ENCODE data around the gene BLCAP.
"Not testable (repeated sequence)": the region's sequence is repeated elsewhere in the genome, so short reads cannot be mapped to it uniquely, and the experiment has no call there.

BLCAP gene

DNA sequence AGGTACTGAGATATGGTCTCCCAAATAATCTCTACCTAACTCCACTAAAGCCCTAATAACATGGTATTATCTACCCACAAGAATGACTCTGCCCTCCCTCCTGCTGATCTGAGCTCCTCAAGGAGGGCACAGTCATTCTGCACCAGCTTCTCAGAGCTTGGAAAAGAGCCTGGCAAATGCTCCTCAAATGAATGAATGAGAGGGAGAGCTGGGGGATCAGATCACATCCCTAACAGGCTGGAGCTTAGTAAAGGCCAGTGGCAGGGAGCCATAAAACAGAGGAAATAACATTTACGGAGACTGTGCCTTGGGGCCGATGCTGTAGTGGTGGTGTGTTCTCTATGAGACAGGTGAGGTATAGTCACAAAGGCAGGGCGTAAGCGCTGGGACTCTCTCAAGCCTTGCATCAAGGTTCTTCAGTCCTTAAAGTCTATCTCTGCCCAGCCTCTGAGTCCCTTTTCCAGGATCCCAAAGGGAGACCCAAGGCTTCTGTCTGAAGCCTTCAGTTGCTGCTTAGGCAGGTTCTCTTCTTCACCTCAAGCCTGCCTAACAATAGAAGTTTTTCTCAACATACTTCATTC lies 13.8 kb downstream of the BLCAP start:
- no peak for DNase-seq

DNA sequence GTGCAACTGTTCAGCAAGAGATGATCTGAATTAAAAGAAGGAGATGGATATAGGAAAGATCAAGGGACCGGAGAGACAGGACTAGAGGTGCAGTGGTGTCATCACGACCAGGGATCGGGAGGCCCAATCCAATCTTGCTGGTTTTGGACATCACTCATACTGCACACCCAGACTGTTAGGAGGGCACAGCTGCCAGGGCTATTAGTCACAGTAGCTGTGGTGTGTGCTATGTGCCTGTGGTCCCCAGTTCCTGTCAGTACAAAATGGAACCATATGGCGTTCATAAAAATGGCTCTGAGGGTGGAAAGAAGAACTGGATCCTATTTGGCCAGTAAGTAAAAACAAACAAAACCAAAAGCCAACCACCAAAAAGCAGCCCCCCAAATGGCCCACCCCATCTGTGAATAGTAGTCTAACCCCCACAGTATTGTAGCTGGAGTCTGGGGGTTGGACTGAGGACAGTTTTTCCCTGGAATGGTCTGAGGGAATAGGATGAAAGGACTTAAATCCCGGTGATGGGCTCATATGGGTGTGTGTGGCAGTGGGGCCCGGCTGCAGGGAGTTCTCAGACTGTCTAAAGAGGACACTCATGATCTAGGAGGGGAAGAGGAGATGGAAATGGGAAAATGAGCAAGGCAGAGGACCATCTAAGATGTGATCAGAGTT lies 15.9 kb downstream of the BLCAP start:
- DNase-seq: no peak

GRCh38 chr20:37510226-37510625 lies 17.4 kb downstream of the BLCAP start:
- no peak for DNase-seq

- DNase-seq: no peak
Measured at GRCh38 chr20:37506152-37506725, 21.4 kb downstream of the BLCAP start.

GRCh38 chr20:37505263-37506151 lies 22.2 kb downstream of the BLCAP start:
- no peak for DNase-seq

- no peak for DNase-seq
Measured at GRCh38 chr20:37504404-37505096, 23.1 kb downstream of the BLCAP start.

GRCh38 chr20:37503256-37503927 lies 24.3 kb downstream of the BLCAP start:
- no peak for DNase-seq

- DNase-seq: no peak
Measured at GRCh38 chr20:37502654-37503053, 25.0 kb downstream of the BLCAP start.

DNA sequence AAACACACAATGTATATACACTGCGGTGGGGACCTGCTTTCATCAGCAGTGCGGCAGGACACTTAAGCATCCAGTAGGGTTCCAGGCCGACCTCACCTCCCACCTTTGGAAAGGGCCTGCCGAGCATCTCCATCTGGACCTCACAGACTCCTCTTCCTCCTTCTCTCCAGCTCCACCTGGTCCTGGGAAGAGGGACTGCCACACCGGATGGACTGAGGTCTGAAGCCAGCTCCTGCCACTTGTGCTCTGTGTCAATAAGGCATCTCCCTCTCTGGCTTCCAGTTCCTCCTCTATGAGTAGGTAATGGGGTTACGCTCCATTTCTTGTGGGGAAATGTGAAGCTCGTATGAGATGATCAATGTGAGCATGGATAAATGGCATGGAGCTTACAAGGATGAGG lies 25.7 kb downstream of the BLCAP start:
- no peak for DNase-seq

GRCh38 chr20:37500311-37500710 lies 27.4 kb downstream of the BLCAP start:
- no peak for DNase-seq

- DNase-seq: no peak
Measured at GRCh38 chr20:37498066-37498665, 29.5 kb downstream of the BLCAP start.

GRCh38 chr20:37494796-37495195 lies 32.9 kb downstream of the BLCAP start:
- no peak for DNase-seq

DNA sequence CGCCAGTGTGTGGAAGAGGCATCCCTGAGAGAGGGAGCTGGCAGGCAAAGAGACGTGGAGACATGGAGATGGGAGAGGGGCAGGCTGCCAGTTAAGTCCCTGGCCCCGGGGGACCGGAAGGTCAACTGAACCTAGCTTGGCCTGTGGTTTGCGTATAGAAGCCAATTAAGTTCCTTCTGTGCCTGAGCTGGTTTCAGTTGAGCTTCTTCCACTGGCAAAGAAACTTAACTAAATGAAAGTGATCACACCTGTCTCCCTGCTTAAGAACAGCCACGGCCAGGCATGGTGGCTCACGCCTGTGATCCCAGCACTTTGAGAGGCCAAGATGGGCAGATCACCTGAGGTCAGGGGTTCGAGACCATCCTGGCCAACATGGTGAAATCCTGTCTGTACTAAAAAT lies 33.4 kb downstream of the BLCAP start:
- no peak for DNase-seq

DNA sequence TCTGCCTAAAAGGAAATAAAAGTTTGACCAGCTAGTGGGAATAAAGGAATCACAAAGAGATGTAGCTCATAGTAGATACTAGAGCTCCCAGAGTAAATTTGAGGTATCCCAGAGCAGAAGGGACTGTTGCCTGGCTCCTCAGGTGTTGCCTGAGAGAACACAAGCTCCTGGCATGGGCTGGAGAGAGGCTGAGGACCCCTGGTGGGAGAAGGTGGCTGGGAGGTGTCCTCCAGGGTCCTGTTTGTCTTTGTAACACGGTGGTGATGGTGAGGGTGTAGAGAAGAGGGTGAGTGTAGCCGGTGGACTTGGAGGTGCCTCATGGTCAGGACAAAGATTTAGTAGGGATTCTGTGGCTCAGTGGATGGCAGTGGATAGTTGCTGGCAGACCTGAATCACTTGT lies 34.7 kb downstream of the BLCAP start:
- no peak for DNase-seq

- DNase-seq: no peak
Measured at GRCh38 chr20:37492096-37492625, 35.5 kb downstream of the BLCAP start.

- no peak for DNase-seq
Measured at GRCh38 chr20:37490663-37491350, 36.9 kb downstream of the BLCAP start.

DNA sequence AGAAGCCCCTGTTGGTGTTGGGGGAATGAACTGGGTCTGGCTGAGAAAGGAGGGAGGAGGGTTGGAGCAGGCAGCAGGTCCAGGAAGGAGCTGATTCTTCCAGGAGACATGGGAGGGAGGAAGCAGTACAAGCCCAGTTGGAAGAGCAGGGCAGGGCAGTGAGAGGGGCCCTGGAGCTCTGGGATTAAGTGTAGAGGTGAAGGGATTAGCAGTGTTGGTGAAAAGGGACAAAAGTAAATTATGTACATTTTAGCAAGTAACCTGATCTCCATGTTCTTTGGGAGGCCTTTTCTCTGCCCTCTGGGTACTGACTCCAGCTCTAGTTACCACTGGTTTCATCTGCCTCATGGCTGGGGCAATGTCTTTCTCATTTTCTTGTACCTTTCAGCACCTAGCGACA lies 41.5 kb downstream of the BLCAP start:
- not testable (repeated sequence) for DNase-seq

DNA sequence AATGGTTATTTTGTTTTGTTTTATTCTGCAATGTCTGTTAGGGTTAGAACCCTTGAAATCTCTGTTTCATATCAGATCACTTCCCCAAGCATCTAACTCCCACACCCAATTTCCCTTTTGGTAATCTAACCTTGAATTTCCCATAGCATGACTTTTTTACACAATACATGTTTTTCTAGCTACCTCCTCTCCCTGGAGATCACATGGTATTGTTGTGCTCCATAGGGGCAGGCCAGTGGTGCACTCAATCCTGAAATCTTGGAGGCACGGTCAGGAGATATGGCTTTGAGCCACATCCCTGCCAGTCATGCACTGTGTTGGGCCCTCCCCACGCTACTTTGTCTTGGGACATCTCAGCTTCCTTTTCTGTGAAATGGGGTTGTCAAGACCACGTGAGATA lies 43.3 kb downstream of the BLCAP start:
- no peak for DNase-seq

GRCh38 chr20:37481610-37482009 lies 46.1 kb downstream of the BLCAP start:
- DNase-seq: no peak

- no peak for DNase-seq
Measured at GRCh38 chr20:37480919-37481318, 46.8 kb downstream of the BLCAP start.

All from cerebellar nuclear complex (tissue), 1 donor.